Retinal pigment epithelial cell (primary cell): ENCODE data around the gene MAP4K3.
"Not testable (repeated sequence)": the region's sequence is repeated elsewhere in the genome, so short reads cannot be mapped to it uniquely, and the experiment has no call there.

ENCODE experiments used
- DNase-seq: peaks from one replicate; pipeline ENCODE4 v3.0.0-alpha.2; 2010; ENCODE audit warnings: low read depth
- H3K4me3 ChIP-seq: 2 replicates; pipeline ENCODE4 v1.5.1; 2011; ENCODE audit warnings: mild to moderate bottlenecking, low read length, control low read depth, moderate library complexity
- TF ChIP-seq, protein P1 (sequence below): conservative IDR thresholded peaks from 2 replicates; pipeline ENCODE4 v1.5.1; 2011; ENCODE audit warnings: low read depth, low read length, control low read depth, inconsistent platforms

The MAP4K3 gene

GRCh38 chr2:39395313-39395712 is 41.8 kb downstream of the MAP4K3 start:
- TF ChIP-seq, protein P1, sequence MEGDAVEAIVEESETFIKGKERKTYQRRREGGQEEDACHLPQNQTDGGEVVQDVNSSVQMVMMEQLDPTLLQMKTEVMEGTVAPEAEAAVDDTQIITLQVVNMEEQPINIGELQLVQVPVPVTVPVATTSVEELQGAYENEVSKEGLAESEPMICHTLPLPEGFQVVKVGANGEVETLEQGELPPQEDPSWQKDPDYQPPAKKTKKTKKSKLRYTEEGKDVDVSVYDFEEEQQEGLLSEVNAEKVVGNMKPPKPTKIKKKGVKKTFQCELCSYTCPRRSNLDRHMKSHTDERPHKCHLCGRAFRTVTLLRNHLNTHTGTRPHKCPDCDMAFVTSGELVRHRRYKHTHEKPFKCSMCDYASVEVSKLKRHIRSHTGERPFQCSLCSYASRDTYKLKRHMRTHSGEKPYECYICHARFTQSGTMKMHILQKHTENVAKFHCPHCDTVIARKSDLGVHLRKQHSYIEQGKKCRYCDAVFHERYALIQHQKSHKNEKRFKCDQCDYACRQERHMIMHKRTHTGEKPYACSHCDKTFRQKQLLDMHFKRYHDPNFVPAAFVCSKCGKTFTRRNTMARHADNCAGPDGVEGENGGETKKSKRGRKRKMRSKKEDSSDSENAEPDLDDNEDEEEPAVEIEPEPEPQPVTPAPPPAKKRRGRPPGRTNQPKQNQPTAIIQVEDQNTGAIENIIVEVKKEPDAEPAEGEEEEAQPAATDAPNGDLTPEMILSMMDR: no peak
- DNase-seq: no peak
- no peak overlapping the region for H3K4me3 ChIP-seq

- TF ChIP-seq, protein P1: no peak
- no peak overlapping the region for H3K4me3 ChIP-seq
- no peak for DNase-seq
Observed at GRCh38 chr2:39394516-39394961, 42.5 kb downstream of the MAP4K3 start.

GRCh38 chr2:39392672-39393071 is 44.4 kb downstream of the MAP4K3 start:
- TF ChIP-seq, protein P1: no peak
- H3K4me3 ChIP-seq: no peak overlapping the region
- DNase-seq: no peak

- DNase-seq: no peak
- TF ChIP-seq, protein P1: no peak
- no peak overlapping the region for H3K4me3 ChIP-seq
Observed at GRCh38 chr2:39390216-39390615, 46.9 kb downstream of the MAP4K3 start.

- no peak overlapping the region for H3K4me3 ChIP-seq
- TF ChIP-seq, protein P1: no peak
- DNase-seq: no peak
Observed at GRCh38 chr2:39386064-39386463, 51.0 kb downstream of the MAP4K3 start.

GRCh38 chr2:39385172-39385571 is 51.9 kb downstream of the MAP4K3 start:
- no peak overlapping the region for H3K4me3 ChIP-seq
- no peak for DNase-seq
- TF ChIP-seq, protein P1: no peak

GRCh38 chr2:39384071-39384470 is 53.0 kb downstream of the MAP4K3 start:
- not testable (repeated sequence) for DNase-seq, H3K4me3 ChIP-seq

DNA sequence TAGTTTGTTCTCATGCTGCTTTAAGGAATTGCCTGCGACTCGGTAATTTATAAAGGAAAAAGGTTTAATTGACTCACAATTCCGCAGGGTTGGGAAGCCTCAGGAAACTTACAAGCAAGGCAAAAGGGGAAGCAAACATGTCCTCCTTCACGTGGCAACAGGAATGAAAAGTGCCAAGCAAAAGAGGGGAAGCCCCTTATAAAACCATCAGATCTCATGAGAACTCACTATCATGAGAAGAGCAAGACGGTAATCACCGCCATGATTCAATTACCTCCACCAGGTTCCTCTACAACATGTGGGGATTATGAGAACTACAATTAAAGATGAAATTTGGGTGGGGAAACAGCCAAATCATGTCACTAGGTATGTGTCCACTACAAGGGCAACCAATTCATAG is 53.9 kb downstream of the MAP4K3 start:
- DNase-seq: no peak
- TF ChIP-seq, protein P1: no peak
- no peak overlapping the region for H3K4me3 ChIP-seq
